Astrocyte of the cerebellum (primary cell): ENCODE measurements around the gene SNN.

Experiments
- DNase-seq: peaks from one replicate; pipeline ENCODE4 v3.0.0-alpha.2; 2011; ENCODE audit warnings: low read depth
- H3K4me3 ChIP-seq: 2 replicates; pipeline ENCODE4 v1.5.1; 2011; ENCODE audit warnings: mild to moderate bottlenecking, low read depth, low read length, moderate library complexity
- in situ Hi-C: cut with HindIII; loops from 2 replicates; pipeline ENCODE4 v1.10.0; 2017; ENCODE audit warnings: low sequenced_read_pairs
- TF ChIP-seq, protein P1 (sequence below): IDR thresholded peaks from 2 replicates; pipeline ENCODE4 v1.5.1; 2012; ENCODE audit warnings: low read length, low read depth, moderate library complexity, mild to moderate bottlenecking; ENCODE audit errors: missing control alignments

SNN gene

DNA sequence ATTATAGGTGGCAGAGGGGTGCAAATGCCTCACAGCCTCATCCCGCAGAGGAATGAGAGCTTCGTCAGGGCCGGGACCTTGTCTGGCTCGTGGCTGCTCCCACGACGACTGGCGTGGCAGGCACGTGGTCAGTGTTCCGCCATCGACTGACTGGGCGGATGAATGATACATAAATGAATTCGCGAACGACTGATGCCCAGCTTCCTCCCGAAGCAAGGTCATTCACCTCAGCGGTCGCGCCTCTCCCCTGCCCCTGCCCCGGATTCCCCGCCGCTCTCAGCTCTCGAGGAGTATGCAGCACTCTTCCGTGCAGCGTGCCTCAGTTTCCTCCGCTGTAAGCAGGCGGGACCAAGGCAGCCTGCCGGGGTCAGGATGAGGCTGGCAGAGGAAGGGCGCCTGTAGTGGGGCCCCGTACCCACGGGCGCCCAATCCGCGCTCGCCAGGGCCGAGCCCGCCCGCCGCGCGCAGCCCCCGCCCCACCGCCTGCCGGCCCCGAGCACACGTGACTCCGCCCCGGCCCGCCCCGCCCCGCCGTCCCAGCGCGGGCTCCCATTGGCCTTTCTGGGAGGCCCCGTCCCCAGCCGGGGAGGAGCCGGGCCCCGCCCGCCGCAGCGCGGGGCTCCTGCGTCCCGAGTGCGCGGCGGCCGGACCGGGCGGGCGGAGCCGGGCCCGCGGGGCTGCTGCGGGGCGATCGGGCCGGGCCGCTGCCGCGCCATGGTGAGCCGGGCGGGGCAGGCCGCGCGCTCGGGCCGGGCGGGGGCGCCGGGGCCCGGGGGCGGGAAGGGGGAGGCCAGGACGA is at the start of gene SNN:
Gene SNN (plus strand): TSS at position 632 of the 799 bp plus-strand sequence. CDS start 7,605 bp downstream, outside the sequence.
- DNase-seq = peak; percentile 44
- in situ Hi-C loops = no loop called here
- H3K4me3 ChIP-seq = peak within 1 kb of the TSS; percentile 77
- TF ChIP-seq, protein P1, sequence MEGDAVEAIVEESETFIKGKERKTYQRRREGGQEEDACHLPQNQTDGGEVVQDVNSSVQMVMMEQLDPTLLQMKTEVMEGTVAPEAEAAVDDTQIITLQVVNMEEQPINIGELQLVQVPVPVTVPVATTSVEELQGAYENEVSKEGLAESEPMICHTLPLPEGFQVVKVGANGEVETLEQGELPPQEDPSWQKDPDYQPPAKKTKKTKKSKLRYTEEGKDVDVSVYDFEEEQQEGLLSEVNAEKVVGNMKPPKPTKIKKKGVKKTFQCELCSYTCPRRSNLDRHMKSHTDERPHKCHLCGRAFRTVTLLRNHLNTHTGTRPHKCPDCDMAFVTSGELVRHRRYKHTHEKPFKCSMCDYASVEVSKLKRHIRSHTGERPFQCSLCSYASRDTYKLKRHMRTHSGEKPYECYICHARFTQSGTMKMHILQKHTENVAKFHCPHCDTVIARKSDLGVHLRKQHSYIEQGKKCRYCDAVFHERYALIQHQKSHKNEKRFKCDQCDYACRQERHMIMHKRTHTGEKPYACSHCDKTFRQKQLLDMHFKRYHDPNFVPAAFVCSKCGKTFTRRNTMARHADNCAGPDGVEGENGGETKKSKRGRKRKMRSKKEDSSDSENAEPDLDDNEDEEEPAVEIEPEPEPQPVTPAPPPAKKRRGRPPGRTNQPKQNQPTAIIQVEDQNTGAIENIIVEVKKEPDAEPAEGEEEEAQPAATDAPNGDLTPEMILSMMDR = no peak

DNA sequence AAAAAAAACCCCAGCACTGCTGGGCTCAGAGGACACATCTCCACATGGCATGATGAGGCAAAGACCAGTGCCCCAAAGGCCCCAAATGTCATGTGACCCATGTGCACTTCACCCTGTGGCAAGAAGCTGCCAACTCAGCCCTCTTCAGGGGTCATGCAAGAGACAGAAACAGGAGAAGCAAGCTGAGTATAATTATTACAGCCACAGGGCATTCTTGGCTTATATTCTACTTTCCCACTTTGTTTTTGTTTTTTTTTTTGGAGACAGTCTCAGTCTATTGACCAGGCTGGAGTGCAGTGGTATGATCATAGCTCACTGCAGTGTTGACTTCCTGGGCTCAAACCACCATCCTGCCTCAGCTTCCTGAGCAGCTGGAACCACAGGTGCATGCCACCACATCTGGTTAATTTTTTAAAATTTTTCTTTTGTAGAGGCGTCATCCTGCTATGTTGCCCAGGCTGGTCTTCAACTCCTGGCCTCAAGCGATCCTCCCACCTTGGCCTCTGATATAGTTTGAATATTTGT is 48.9 kb upstream of the SNN start:
- TF ChIP-seq, protein P1 = no peak
- DNase-seq = no peak
- in situ Hi-C loops = no loop called here
- no peak overlapping the region for H3K4me3 ChIP-seq

DNA sequence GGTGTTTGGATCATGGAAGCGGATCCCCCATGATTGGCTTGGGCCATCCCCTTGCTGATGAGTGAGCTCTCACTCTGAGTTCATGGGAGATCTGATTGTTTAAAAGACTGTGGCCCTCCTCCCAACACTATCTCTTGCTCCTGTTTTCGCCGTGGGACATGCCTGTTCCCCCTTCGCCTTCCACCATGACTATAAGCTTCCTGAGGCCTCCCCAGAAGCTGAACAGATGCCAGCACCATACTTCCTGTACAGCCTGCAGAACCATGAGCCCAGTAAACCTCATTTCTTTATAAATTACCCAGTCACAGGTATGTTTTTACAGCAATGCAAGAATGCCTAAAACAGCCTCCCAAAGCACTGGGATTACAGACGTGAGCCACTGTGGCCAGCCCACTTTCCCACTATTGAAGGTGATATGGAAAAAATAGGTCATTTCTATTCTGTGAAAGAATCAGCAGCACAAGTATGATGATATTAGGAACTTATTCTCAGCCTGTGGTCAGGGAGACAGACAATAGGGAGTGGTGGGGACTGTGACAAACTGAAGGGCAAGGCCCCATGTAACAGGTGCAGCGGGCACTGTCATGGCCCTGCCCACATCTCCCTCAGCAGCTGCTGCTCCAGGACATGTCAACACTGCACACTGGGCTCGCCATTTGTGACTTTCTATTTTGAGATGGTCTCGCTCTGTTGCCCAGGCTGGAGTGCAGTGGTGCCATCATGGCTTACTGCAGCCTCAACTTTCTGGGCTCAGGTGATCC is 47.8 kb upstream of the SNN start:
- DNase-seq = no peak
- TF ChIP-seq, protein P1 = no peak
- in situ Hi-C loops = no loop called here
- H3K4me3 ChIP-seq = no peak overlapping the region

DNA sequence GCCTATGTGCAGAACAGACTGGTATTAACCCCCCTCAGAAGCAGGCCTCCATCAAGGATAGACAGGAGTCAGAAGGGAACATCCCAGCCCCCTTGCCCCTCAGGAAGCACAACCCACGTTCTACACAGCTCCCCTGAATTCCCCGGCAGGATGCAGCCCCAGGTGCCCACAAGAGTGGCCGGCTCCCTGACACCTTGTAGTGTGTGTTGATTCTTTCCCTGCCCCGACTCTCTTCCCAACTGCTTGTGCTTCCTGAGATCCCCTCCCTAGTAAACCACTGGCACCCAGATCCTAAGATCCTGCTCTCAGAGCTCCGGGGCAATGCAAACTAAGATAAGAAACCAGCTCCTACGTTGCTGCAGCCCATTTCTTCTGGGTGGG is 46.7 kb upstream of the SNN start:
- TF ChIP-seq, protein P1 = no peak
- no peak overlapping the region for H3K4me3 ChIP-seq
- DNase-seq = no peak
- in situ Hi-C loops = no loop called here

DNA sequence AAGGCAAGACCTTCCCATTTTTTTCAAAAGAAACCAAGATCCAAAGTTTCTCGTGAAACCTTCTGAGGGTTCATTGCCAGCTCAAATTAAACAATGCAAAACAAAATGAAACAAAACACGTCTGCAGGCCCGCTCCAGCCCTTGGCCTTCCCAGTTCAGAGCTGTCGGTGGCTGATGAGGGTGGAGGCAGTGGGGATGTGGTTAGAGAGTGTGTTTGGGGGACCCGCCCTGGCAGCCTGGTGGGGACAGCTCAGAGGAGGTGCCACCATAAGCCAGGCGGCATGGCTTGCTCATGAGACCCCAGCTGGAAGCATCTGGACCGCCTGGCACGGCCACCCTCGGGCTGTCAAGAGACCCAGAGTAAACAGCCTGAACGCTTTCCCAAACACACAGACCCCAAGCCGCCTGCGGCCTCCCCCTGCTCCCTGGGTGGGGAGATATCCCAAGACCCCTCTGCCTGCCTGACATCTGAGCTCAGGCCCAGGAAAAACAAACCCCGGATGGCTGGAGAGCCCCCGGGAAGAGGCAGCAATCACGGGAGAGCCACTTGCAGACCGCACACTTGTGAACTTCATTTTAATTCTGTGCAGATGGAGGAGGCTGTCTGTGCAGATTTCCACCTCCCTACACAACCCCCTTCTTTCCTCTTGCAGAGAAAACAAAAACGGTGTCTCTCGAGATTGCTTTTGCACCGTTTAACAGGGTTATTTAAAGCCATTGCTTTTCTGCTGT is 46.2 kb upstream of the SNN start:
- H3K4me3 ChIP-seq = no peak overlapping the region
- TF ChIP-seq, protein P1 = no peak
- DNase-seq = no peak
- in situ Hi-C loops = no loop called here

DNA sequence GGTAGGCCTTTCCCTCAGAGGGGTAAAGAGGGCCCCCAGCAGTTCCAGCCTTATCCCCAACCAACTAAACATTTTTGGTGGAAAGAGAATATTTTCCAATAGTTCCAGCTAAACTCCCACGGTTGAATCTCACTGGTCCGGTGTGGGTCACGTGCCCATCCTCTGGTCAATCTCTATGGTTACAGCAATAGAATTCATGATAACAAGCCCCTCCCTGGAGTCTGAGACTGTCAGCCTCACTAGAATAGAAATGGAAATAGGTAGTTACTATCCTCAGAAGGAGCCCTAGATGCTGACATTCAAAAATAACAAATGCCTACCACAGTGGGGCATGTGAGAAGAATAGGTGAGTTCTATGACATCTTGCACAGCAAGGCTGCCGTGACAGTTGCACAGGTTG is 44.0 kb upstream of the SNN start:
- in situ Hi-C loops = no loop called here
- DNase-seq = no peak
- H3K4me3 ChIP-seq = no peak overlapping the region
- TF ChIP-seq, protein P1 = no peak
